Measurements from ENCODE around the gene PRC1. TPM values are rescaled to one million over a fixed set of nuclear protein-coding genes. Genes with fewer than 3 reads are reported as not detected.

The PRC1 gene
- total RNA-seq, 1 experiment from 2014 or later, result 260 TPM

- intact Hi-C loops (cut with micrococcal nuclease; ENCODE audit: unreplicated experiment), result no loop called here
- no TSS peak for BruUV-seq (replicated peaks)
- H3K27ac Mint-ChIP-seq (ENCODE audit: unreplicated experiment), result no peak overlapping the region
- peaks cover 9% of the 10 kb centered on the region for H3K4me1 Mint-ChIP-seq (ENCODE audit: low read depth, unreplicated experiment)
- TF ChIP-seq, protein P1, sequence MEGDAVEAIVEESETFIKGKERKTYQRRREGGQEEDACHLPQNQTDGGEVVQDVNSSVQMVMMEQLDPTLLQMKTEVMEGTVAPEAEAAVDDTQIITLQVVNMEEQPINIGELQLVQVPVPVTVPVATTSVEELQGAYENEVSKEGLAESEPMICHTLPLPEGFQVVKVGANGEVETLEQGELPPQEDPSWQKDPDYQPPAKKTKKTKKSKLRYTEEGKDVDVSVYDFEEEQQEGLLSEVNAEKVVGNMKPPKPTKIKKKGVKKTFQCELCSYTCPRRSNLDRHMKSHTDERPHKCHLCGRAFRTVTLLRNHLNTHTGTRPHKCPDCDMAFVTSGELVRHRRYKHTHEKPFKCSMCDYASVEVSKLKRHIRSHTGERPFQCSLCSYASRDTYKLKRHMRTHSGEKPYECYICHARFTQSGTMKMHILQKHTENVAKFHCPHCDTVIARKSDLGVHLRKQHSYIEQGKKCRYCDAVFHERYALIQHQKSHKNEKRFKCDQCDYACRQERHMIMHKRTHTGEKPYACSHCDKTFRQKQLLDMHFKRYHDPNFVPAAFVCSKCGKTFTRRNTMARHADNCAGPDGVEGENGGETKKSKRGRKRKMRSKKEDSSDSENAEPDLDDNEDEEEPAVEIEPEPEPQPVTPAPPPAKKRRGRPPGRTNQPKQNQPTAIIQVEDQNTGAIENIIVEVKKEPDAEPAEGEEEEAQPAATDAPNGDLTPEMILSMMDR (IDR thresholded peaks at IDR 0.05; ENCODE audit: unreplicated experiment), result no peak
- DNase-seq, result no peak
- H3K27me3 Mint-ChIP-seq (ENCODE audit: unreplicated experiment), result no peaks in the 10 kb centered on the region
- no peak overlapping the region for H3K4me3 Mint-ChIP-seq (ENCODE audit: low read depth, unreplicated experiment)
- CTCF ChIA-PET, result interaction anchor here (0.6 kb wide), 1 partner anchor 247 kb away, joined by 3 read pairs; no protein-coding TSS in a partner anchor
- H3K9me3 Mint-ChIP-seq (ENCODE audit: low read depth, unreplicated experiment), result no peaks in the 10 kb centered on the region
- H3K36me3 Mint-ChIP-seq (ENCODE audit: insufficient read depth, unreplicated experiment), result peaks cover 61% of the 10 kb centered on the region
Observed at GRCh38 chr15:90941038-90941437, 53.3 kb downstream of the PRC1 start.

- peaks cover 15% of the 10 kb centered on the region for H3K4me1 Mint-ChIP-seq (ENCODE audit: low read depth, unreplicated experiment)
- no peak overlapping the region for H3K4me3 Mint-ChIP-seq (ENCODE audit: low read depth, unreplicated experiment)
- TF ChIP-seq, protein P1 (IDR thresholded peaks at IDR 0.05; ENCODE audit: unreplicated experiment), result no peak
- no peak for DNase-seq
- intact Hi-C loops (cut with micrococcal nuclease; ENCODE audit: unreplicated experiment), result no loop called here
- no peak overlapping the region for H3K27ac Mint-ChIP-seq (ENCODE audit: unreplicated experiment)
- no peaks in the 10 kb centered on the region for H3K27me3 Mint-ChIP-seq (ENCODE audit: unreplicated experiment)
- H3K36me3 Mint-ChIP-seq (ENCODE audit: insufficient read depth, unreplicated experiment), result peaks cover 72% of the 10 kb centered on the region
- no peaks in the 10 kb centered on the region for H3K9me3 Mint-ChIP-seq (ENCODE audit: low read depth, unreplicated experiment)
- CTCF ChIA-PET, result no interaction called here
- no TSS peak for BruUV-seq (replicated peaks)
Observed at GRCh38 chr15:90939756-90940155, 54.6 kb downstream of the PRC1 start.

DNA sequence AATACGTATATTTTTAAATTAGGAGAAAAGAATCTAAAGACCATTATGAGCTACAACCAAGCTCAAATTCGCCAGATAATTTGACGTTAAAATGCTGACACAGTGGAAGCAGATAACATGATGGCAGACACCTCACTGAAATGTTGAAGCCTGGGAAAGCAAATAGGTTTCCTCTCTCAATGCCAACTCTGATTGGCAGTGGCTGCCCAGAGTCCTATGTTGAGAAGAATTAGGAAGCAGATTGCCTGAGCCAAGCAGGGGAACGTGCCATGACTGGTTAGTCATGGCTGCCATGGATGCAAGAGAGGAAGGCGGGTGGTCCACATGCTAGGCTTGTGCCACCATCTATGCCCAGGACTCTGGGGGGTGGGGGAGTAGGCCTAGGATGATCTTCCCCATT lies 56.1 kb downstream of the PRC1 start:
- Mint-ChIP-seq H3K9me3 (ENCODE audit: low read depth, unreplicated experiment) (no peaks in the 10 kb centered on the region), H3K4me1 (ENCODE audit: low read depth, unreplicated experiment) (peaks cover 29% of the 10 kb centered on the region), H3K4me3 (ENCODE audit: low read depth, unreplicated experiment) (no peak overlapping the region), H3K36me3 (ENCODE audit: insufficient read depth, unreplicated experiment) (peaks cover 67% of the 10 kb centered on the region), H3K27me3 (ENCODE audit: unreplicated experiment) (no peaks in the 10 kb centered on the region), H3K27ac (ENCODE audit: unreplicated experiment) (no peak overlapping the region)
- intact Hi-C loops (cut with micrococcal nuclease; ENCODE audit: unreplicated experiment), result no loop called here
- no peak for DNase-seq
- TF ChIP-seq, protein P1 (IDR thresholded peaks at IDR 0.05; ENCODE audit: unreplicated experiment), result no peak
- CTCF ChIA-PET, result no interaction called here
- TSS peak; percentile 5 for BruUV-seq (replicated peaks)

DNA sequence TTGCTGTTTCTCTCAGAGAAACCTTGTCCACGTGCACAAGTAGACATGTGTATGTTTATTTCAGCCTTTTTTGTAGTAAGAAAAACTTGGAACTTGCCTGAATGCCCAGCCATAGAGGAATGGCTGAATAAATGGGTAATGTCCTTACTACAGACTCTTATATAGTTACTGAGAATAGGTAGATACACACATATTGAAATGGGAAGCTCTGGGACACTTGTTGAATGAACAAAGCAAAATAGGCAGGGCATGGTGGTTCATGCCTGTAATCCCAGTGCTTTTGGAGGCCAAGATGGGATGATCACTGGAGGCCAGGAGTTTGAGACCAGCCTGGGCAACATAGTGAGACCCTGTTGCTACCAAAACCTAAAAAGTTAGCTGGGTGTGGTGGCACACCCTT lies 57.5 kb downstream of the PRC1 start:
- Mint-ChIP-seq H3K9me3 (ENCODE audit: low read depth, unreplicated experiment) (no peaks in the 10 kb centered on the region), H3K36me3 (ENCODE audit: insufficient read depth, unreplicated experiment) (peaks cover 67% of the 10 kb centered on the region), H3K4me3 (ENCODE audit: low read depth, unreplicated experiment) (peak overlapping the region; percentile 94), H3K27me3 (ENCODE audit: unreplicated experiment) (no peaks in the 10 kb centered on the region), H3K27ac (ENCODE audit: unreplicated experiment) (no peak overlapping the region), H3K4me1 (ENCODE audit: low read depth, unreplicated experiment) (peaks cover 39% of the 10 kb centered on the region)
- intact Hi-C loops (cut with micrococcal nuclease; ENCODE audit: unreplicated experiment), result no loop called here
- BruUV-seq (replicated peaks), result no TSS peak
- TF ChIP-seq, protein P1 (IDR thresholded peaks at IDR 0.05; ENCODE audit: unreplicated experiment), result no peak
- no peak for DNase-seq
- CTCF ChIA-PET, result no interaction called here
